Endothelial cell of umbilical vein (primary cell): ENCODE measurements around the gene CNBD2.

Experiments
- EZH2 ChIP-seq: IDR thresholded peaks from 2 replicates; pipeline ENCODE4 v1.6.1; 2012; ENCODE audit warnings: borderline replicate concordance, low read depth, mild to moderate bottlenecking, moderate library complexity, low read length, inconsistent platforms; ENCODE audit not compliant: severe bottlenecking
- FOS ChIP-seq: IDR thresholded peaks from 2 replicates; pipeline ENCODE4 v1.6.1; 2011; ENCODE audit warnings: mild to moderate bottlenecking, low read length, moderate library complexity, borderline replicate concordance; ENCODE audit not compliant: insufficient read depth
- JUN ChIP-seq: IDR thresholded peaks from 2 replicates; pipeline ENCODE4 v1.6.1; 2011; ENCODE audit warnings: borderline replicate concordance, low read depth; ENCODE audit not compliant: insufficient read length, insufficient read depth
- MYC ChIP-seq: IDR thresholded peaks from one replicate; pipeline ENCODE4 v1.6.1; 2011; ENCODE audit warnings: mild to moderate bottlenecking, low read depth, low read length
- POLR2A ChIP-seq: IDR thresholded peaks from 2 replicates; pipeline ENCODE4 v1.6.1; 2012; ENCODE audit warnings: low read depth, mild to moderate bottlenecking, control low read depth, low read length
- POLR2AphosphoS5 ChIP-seq: IDR thresholded peaks from 2 replicates; pipeline ENCODE4 v1.6.1; 2012; ENCODE audit warnings: low read depth, mild to moderate bottlenecking, control low read depth, low read length, moderate library complexity; ENCODE audit not compliant: insufficient read depth
- TF ChIP-seq, protein P1 (sequence below), 2 donors: IDR thresholded peaks; 1 replicate in 1 of 2; 2 replicates in 1 of 2; pipeline ENCODE4 v1.5.1; 2011; ENCODE audit warnings: low read length in 2 of 2, mild to moderate bottlenecking in 2 of 2, moderate library complexity in 2 of 2, control low read depth in 1 of 2, inconsistent platforms in 1 of 2, low read depth in 1 of 2; ENCODE audit not compliant: insufficient read depth in 1 of 2; ENCODE audit errors: extremely low read depth in 1 of 2
- TF ChIP-seq, protein P2 (sequence below): IDR thresholded peaks from 2 replicates; pipeline ENCODE4 v1.6.1; 2011; ENCODE audit not compliant: insufficient read depth, insufficient read length

DNA sequence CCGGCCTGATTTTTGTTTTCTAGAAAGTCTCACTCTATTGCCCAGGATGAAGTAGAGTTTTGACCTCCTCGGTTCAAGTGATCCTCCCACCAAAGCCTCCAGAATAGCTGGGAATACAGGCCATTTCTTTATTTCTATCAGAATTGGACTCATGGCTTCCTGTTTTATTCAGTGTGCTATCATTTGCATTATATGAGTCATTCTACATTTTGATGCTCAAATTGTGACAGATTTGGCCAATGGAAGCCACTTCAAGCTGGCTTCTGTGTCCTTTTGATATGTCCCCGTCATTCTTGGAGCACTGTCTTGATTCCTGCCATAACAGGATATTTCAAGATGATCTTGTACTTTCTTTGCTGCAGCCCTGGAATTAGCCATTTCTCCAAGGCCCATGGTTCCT, 75.1 kb downstream of the CNBD2 start:
- no peak for TF ChIP-seq JUN
- TF ChIP-seq EZH2, result no peak
- TF ChIP-seq, protein P1, sequence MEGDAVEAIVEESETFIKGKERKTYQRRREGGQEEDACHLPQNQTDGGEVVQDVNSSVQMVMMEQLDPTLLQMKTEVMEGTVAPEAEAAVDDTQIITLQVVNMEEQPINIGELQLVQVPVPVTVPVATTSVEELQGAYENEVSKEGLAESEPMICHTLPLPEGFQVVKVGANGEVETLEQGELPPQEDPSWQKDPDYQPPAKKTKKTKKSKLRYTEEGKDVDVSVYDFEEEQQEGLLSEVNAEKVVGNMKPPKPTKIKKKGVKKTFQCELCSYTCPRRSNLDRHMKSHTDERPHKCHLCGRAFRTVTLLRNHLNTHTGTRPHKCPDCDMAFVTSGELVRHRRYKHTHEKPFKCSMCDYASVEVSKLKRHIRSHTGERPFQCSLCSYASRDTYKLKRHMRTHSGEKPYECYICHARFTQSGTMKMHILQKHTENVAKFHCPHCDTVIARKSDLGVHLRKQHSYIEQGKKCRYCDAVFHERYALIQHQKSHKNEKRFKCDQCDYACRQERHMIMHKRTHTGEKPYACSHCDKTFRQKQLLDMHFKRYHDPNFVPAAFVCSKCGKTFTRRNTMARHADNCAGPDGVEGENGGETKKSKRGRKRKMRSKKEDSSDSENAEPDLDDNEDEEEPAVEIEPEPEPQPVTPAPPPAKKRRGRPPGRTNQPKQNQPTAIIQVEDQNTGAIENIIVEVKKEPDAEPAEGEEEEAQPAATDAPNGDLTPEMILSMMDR (IDR thresholded peaks at IDR 0.05; ENCODE audit: extremely low read depth in 1 of 2, insufficient read depth in 1 of 2, low read depth in 1 of 2, low read length in 2 of 2), result no peak
- no peak for TF ChIP-seq POLR2A
- peak; percentile 55 for TF ChIP-seq FOS
- no peak for TF ChIP-seq MYC
- TF ChIP-seq, protein P2, sequence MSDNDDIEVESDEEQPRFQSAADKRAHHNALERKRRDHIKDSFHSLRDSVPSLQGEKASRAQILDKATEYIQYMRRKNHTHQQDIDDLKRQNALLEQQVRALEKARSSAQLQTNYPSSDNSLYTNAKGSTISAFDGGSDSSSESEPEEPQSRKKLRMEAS, result no peak
- no peak for TF ChIP-seq POLR2AphosphoS5
